SU-DHL-6 (cell line): ENCODE measurements around the gene GLI3.

ENCODE experiments used
- CTCF ChIP-seq: fragments of 200-600 bp; sonication (generic); IDR thresholded peaks from one replicate; pipeline ENCODE4 v1.5.1; 2017; ENCODE audit warnings: antibody characterized with exemption, mild to moderate bottlenecking, low read length, moderate library complexity; ENCODE audit not compliant: insufficient read depth, poor library complexity, severe bottlenecking
- EZH2phosphoT487 ChIP-seq: fragments of 200-600 bp; sonication (generic), shearing (Covaris generic); conservative IDR thresholded peaks from 2 replicates; pipeline ENCODE4 v1.6.1; 2018; ENCODE audit warnings: mild to moderate bottlenecking, antibody characterized with exemption, low read length, moderate library complexity, mixed read lengths

GRCh38 chr7:41956705-41957104, 280.3 kb downstream of the GLI3 start:
- TF ChIP-seq EZH2phosphoT487 (no peak), CTCF (no peak)
